Left lung (tissue), 14 donors: ENCODE data around the gene EFCAB14. TPM values are rescaled to one million over a fixed set of nuclear protein-coding genes. Genes with fewer than 3 reads are reported as not detected.
A peak's percentile ranks its signal among the peaks of the same experiment; 100 is the strongest.

Experiments
- ATAC-seq: fragments of 200-7000 bp; cut with Tn5 transposase; one replicate; pipeline ENCODE4 v1.9.1; 2020; ENCODE audit warnings: moderate library complexity
- DNase-seq, 4 donors: peaks; one replicate each; pipeline ENCODE4 v3.0.0-alpha.2; 2013 to 2020
- H3K27ac ChIP-seq, 2 donors: fragments of 200-600 bp; sonication (generic) in 1 of 2; one replicate each; pipeline versions ENCODE4 v1.5.0 to v1.8.0; 2020 to 2021
- H3K27me3 ChIP-seq, 2 donors: fragments of 200-600 bp; sonication (generic) in 1 of 2; one replicate each; pipeline versions ENCODE4 v1.5.0 to v1.8.0; 2020 to 2021
- H3K36me3 ChIP-seq, 2 donors: fragments of 200-600 bp; sonication (generic) in 1 of 2; one replicate each; pipeline versions ENCODE4 v1.5.0 to v1.8.0; 2020 to 2021
- H3K4me1 ChIP-seq, 2 donors: fragments of 200-600 bp; one replicate each; pipeline ENCODE4 v1.8.0; 2021
- H3K4me3 ChIP-seq, 2 donors: fragments of 200-600 bp; sonication (generic) in 1 of 2; one replicate each; pipeline versions ENCODE4 v1.5.0 to v1.8.0; 2020 to 2021; ENCODE audit warnings: mild to moderate bottlenecking in 1 of 2
- H3K9me3 ChIP-seq, 2 donors: fragments of 200-600 bp; sonication (generic) in 1 of 2; one replicate each; pipeline versions ENCODE4 v1.5.0 to v1.8.0; 2020 to 2021
- intact Hi-C, 2 donors: fragments of 100-400 bp; cut with DNase I; formaldehyde crosslinking; loops; one replicate each; pipeline versions ENCODE4 v1.11.2 to v1.14.2; 2022
- long read RNA-seq, 12 donors: library from polyadenylated mRNA in 2 of 12; unstranded in 2 of 12; transcript quantifications; one replicate each; pipeline ENCODE4 v2.0.0 and lab custom pipeline, GENCODE V29; 2019 to 2026
- polyA plus RNA-seq, 6 donors: library from polyadenylated mRNA; unstranded; fragments of 120-200 nt; gene quantifications; one replicate each; pipeline ENCODE4 v1.2.1, GENCODE V29; 2013; ENCODE audit not compliant: insufficient read length in 6 of 6
- total RNA-seq, 2 donors: library from RNA; stranded (reverse); fragmentation: NEBNext Ultra II Directional; extraction: Animal tissue kit (Norgen Biotek cat#: 25700); gene quantifications; one replicate each; pipeline ENCODE4 v1.2.1, GENCODE V29; 2021
- TF ChIP-seq, protein P1 (sequence below), 2 donors: fragments of 200-600 bp; sonication (generic) in 1 of 2; IDR thresholded peaks; one replicate each; pipeline versions ENCODE4 v1.5.0 to v1.8.0; 2021; ENCODE audit warnings: antibody characterized with exemption in 2 of 2
- donor health status: DM: no; HTN: yes; CAD: no.
- donor health status: DM: no; HTN: no; CAD: no.

Gene EFCAB14, protein sequence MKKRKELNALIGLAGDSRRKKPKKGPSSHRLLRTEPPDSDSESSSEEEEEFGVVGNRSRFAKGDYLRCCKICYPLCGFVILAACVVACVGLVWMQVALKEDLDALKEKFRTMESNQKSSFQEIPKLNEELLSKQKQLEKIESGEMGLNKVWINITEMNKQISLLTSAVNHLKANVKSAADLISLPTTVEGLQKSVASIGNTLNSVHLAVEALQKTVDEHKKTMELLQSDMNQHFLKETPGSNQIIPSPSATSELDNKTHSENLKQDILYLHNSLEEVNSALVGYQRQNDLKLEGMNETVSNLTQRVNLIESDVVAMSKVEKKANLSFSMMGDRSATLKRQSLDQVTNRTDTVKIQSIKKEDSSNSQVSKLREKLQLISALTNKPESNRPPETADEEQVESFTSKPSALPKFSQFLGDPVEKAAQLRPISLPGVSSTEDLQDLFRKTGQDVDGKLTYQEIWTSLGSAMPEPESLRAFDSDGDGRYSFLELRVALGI
- total RNA-seq (100 to 1,000 TPM; 102 to 110 TPM), polyA plus RNA-seq (100 to 1,000 TPM; 108 to 124 (median 115) TPM)
- long read RNA-seq, donor 1, full-length matches to known transcripts = 9 of 62 reads
- long read RNA-seq, donor 1, partial matches to known transcripts = 41 of 62 reads
- long read RNA-seq, donor 1, other reads (novel, unspliced or antisense) = 12 of 62 reads
- long read RNA-seq, donor 2, full-length matches to known transcripts = 10 of 29 reads
- long read RNA-seq, donor 2, partial matches to known transcripts = 19 of 29 reads
- long read RNA-seq, donor 2, other reads (novel, unspliced or antisense) = 0 of 29 reads
- long read RNA-seq, donor 3, full-length matches to known transcripts = 9 of 9 reads
- long read RNA-seq, donor 3, partial matches to known transcripts = 0 of 9 reads
- long read RNA-seq, donor 3, other reads (novel, unspliced or antisense) = 0 of 9 reads
- long read RNA-seq, donor 4, full-length matches to known transcripts = 1 of 18 reads
- long read RNA-seq, donor 4, partial matches to known transcripts = 6 of 18 reads
- long read RNA-seq, donor 4, other reads (novel, unspliced or antisense) = 11 of 18 reads
- long read RNA-seq, donor 5, full-length matches to known transcripts = 9 of 27 reads
- long read RNA-seq, donor 5, partial matches to known transcripts = 12 of 27 reads
- long read RNA-seq, donor 5, other reads (novel, unspliced or antisense) = 6 of 27 reads
- long read RNA-seq, donor 6, full-length matches to known transcripts = 9 of 17 reads
- long read RNA-seq, donor 6, partial matches to known transcripts = 0 of 17 reads
- long read RNA-seq, donor 6, other reads (novel, unspliced or antisense) = 8 of 17 reads
- long read RNA-seq, donor 7, full-length matches to known transcripts = 5 of 5 reads
- long read RNA-seq, donor 7, partial matches to known transcripts = 0 of 5 reads
- long read RNA-seq, donor 7, other reads (novel, unspliced or antisense) = 0 of 5 reads
- long read RNA-seq, donor 8, full-length matches to known transcripts = 15 of 23 reads
- long read RNA-seq, donor 8, partial matches to known transcripts = 0 of 23 reads
- long read RNA-seq, donor 8, other reads (novel, unspliced or antisense) = 8 of 23 reads
- long read RNA-seq, donor 9 = 0 reads
- long read RNA-seq, donor 10, full-length matches to known transcripts = 1 of 7 reads
- long read RNA-seq, donor 10, partial matches to known transcripts = 2 of 7 reads
- long read RNA-seq, donor 10, other reads (novel, unspliced or antisense) = 4 of 7 reads
- long read RNA-seq, donor 11, full-length matches to known transcripts = 5 of 16 reads
- long read RNA-seq, donor 11, partial matches to known transcripts = 11 of 16 reads
- long read RNA-seq, donor 11, other reads (novel, unspliced or antisense) = 0 of 16 reads
- long read RNA-seq, donor 12, full-length matches to known transcripts = 3 of 3 reads
- long read RNA-seq, donor 12, partial matches to known transcripts = 0 of 3 reads
- long read RNA-seq, donor 12, other reads (novel, unspliced or antisense) = 0 of 3 reads

DNA sequence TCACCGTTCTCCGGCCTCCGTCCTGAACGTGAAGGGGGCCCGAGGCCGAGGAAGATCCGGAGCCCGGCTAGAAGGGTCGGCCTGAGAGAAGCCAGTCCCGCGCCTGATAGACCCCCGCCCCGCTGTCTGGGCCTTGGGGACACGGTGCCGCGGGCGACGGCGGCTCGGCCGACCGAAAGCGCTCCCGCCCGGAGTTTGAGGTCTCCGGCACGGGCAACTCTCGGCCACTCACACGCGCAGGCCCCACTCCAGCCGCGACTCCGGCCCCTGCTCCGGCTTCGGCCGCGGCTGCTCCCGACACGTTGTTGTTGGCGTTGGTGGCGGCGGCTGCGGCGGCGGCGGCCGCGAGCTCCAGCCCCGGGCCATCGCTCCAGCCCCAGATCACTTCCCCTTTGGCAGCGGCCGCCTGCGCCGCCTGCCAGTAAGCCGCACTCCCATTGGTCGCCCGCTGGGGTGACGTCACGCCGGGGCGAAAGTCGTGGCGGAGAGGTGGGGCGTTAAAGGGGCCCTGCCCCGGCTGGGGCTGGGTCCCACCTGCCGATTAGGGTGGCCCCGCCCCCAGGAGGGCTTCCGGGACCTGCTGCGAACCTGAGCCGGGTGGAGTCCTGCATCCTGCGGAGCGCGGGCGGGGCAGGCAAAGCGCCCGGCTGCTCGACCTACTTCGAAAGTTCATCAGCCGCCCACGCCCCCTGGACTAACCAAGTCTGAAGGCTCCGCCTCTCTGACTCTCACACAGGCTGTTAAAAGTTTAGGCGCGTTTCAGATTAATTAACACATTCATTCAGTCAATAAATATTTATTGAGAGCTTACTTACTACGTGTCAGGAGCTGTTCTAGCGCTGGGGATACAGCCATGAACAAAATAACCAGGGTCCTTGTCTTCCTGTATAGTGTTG is at the start of gene EFCAB14:
TSS of gene EFCAB14 (minus strand) at position 388 of the 896 bp plus-strand sequence. CDS start 1,027 bp downstream, outside the sequence.
- H3K36me3 ChIP-seq = peaks cover 0 to 20% of the 10 kb centered on the region in 2 donors
- peak within 1 kb of the TSS; percentile 80 to 86 for H3K27ac ChIP-seq
- no peaks in the 10 kb centered on the region for H3K9me3 ChIP-seq
- no peaks in the 10 kb centered on the region for H3K27me3 ChIP-seq
- DNase-seq = peak; percentile 94 to 99 (median 96)
- intact Hi-C loops = no loop called here
- peaks cover 17 to 47% of the 10 kb centered on the region in 2 donors for H3K4me1 ChIP-seq
- H3K4me3 ChIP-seq = peak within 1 kb of the TSS; percentile 86 to 99
- TF ChIP-seq, protein P1, sequence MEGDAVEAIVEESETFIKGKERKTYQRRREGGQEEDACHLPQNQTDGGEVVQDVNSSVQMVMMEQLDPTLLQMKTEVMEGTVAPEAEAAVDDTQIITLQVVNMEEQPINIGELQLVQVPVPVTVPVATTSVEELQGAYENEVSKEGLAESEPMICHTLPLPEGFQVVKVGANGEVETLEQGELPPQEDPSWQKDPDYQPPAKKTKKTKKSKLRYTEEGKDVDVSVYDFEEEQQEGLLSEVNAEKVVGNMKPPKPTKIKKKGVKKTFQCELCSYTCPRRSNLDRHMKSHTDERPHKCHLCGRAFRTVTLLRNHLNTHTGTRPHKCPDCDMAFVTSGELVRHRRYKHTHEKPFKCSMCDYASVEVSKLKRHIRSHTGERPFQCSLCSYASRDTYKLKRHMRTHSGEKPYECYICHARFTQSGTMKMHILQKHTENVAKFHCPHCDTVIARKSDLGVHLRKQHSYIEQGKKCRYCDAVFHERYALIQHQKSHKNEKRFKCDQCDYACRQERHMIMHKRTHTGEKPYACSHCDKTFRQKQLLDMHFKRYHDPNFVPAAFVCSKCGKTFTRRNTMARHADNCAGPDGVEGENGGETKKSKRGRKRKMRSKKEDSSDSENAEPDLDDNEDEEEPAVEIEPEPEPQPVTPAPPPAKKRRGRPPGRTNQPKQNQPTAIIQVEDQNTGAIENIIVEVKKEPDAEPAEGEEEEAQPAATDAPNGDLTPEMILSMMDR (IDR thresholded peaks at IDR 0.05) = no peak
- ATAC-seq = peak; percentile 97

- no peak for ATAC-seq
- TF ChIP-seq, protein P1 (IDR thresholded peaks at IDR 0.05) = no peak
- no peaks in the 10 kb centered on the region for H3K36me3 ChIP-seq
- H3K4me3 ChIP-seq = no peak overlapping the region
- no peaks in the 10 kb centered on the region for H3K27me3 ChIP-seq
- intact Hi-C loops = no loop called here
- H3K9me3 ChIP-seq = peaks cover 0 to 42% of the 10 kb centered on the region in 2 donors
- DNase-seq = no peak
- H3K27ac ChIP-seq = peak overlapping the region; percentile 54 to 69
- H3K4me1 ChIP-seq = peaks cover 5 to 8% of the 10 kb centered on the region in 2 donors
Observed at GRCh38 chr1:46768445-46768844, 49.5 kb upstream of the EFCAB14 start.

DNA sequence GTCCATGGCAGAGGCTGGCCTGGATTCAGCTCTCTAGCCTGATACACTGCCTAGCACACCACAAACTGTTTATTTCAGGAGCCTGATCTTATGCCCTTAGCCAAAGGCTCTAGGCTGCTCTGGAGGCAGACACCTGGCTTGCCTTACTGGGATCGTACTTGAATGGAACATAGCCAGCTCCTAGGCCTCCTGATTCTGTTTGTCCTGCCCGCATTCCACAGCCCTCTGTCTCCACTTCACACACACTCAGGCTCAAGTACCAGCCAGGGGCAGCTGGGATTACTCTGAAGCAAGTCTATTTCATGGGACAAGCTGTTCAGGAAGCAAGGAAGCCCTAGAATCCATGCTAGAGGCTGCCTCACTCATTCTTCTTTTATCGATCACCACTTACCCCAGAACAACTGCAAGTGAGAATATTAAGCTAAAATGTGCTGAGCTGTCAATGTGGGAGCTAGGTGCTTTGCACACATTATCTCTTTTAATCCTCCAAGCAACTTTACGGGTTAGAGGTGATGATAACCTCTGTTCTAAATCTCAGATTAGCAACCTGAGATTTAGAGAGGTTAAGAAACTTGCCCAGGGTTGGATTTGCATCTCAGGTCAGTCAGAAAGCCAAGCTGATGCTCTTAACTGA is 48.9 kb upstream of the EFCAB14 start:
- DNase-seq = peak in 3 of 4 donors; percentile 43 to 77 (median 64)
- no peaks in the 10 kb centered on the region for H3K27me3 ChIP-seq
- peak overlapping the region; percentile 54 to 69 for H3K27ac ChIP-seq
- TF ChIP-seq, protein P1 (IDR thresholded peaks at IDR 0.05) = no peak
- peak; percentile 94 for ATAC-seq
- peaks cover 5 to 8% of the 10 kb centered on the region in 2 donors for H3K4me1 ChIP-seq
- peaks cover 0 to 42% of the 10 kb centered on the region in 2 donors for H3K9me3 ChIP-seq
- intact Hi-C loops = no loop called here
- no peaks in the 10 kb centered on the region for H3K36me3 ChIP-seq
- no peak overlapping the region for H3K4me3 ChIP-seq
